ENCODE data around the gene PPIG.

GRCh38 chr2:169667583-169667982, 83.4 kb downstream of the PPIG start:
- TF ChIP-seq CTCF (IDR thresholded peaks at IDR 0.05) (no peak), ZFX (IDR thresholded peaks at IDR 0.05; ENCODE audit: borderline replicate concordance) (no peak)
